HEK293 (cell line): ENCODE results near the gene SLC2A4.

Experiments used
- BCL11B ChIP-seq: fragments of 450-650 bp; formaldehyde crosslinking; IDR thresholded peaks from 2 replicates; pipeline ENCODE4 v1.5.1; 2016; ENCODE audit warnings: low read depth, missing biosample characterization, missing genetic modification characterization
- GLI4 ChIP-seq: fragments of 450-650 bp; formaldehyde crosslinking; IDR thresholded peaks from 2 replicates; pipeline ENCODE4 v1.5.1; 2016; ENCODE audit warnings: missing biosample characterization, missing genetic modification characterization
- GLIS2 ChIP-seq: fragments of 450-650 bp; formaldehyde crosslinking; IDR thresholded peaks from 2 replicates; pipeline ENCODE4 v1.5.1; 2016; ENCODE audit warnings: missing biosample characterization, missing genetic modification characterization
- KLF17 ChIP-seq: fragments of 450-650 bp; formaldehyde crosslinking; IDR thresholded peaks from 2 replicates; pipeline ENCODE4 v1.5.1; 2016; ENCODE audit warnings: missing biosample characterization, missing genetic modification characterization
- KLF8 ChIP-seq: fragments of 450-650 bp; formaldehyde crosslinking; IDR thresholded peaks from 2 replicates; pipeline ENCODE4 v1.5.1; 2016; ENCODE audit warnings: missing biosample characterization, missing genetic modification characterization
- OVOL3 ChIP-seq: fragments of 450-650 bp; formaldehyde crosslinking; IDR thresholded peaks from 2 replicates; pipeline ENCODE4 v1.5.1; 2016; ENCODE audit warnings: missing biosample characterization, missing genetic modification characterization
- PATZ1 ChIP-seq: fragments of 450-650 bp; formaldehyde crosslinking; IDR thresholded peaks from 2 replicates; pipeline ENCODE4 v1.5.1; 2016; ENCODE audit warnings: missing biosample characterization, missing genetic modification characterization
- PRDM10 ChIP-seq: fragments of 450-650 bp; formaldehyde crosslinking; IDR thresholded peaks from 2 replicates; pipeline ENCODE4 v1.5.1; 2016; ENCODE audit warnings: missing biosample characterization, missing genetic modification characterization
- ZBTB10 ChIP-seq: fragments of 450-650 bp; formaldehyde crosslinking; IDR thresholded peaks from 2 replicates; pipeline ENCODE4 v1.5.1; 2016; ENCODE audit warnings: missing biosample characterization, missing genetic modification characterization
- ZBTB20 ChIP-seq: fragments of 450-650 bp; formaldehyde crosslinking; IDR thresholded peaks from 2 replicates; pipeline ENCODE4 v1.5.1; 2016; ENCODE audit warnings: missing biosample characterization, missing genetic modification characterization
- ZBTB26 ChIP-seq: fragments of 450-650 bp; formaldehyde crosslinking; optimal IDR thresholded peaks from 2 replicates; pipeline ENCODE3; 2016; ENCODE audit warnings: missing biosample characterization, mild to moderate bottlenecking, missing genetic modification characterization
- ZFP37 ChIP-seq: fragments of 450-650 bp; formaldehyde crosslinking; IDR thresholded peaks from 2 replicates; pipeline ENCODE4 v1.5.1; 2016; ENCODE audit warnings: missing biosample characterization, missing genetic modification characterization
- ZNF121 ChIP-seq: fragments of 450-650 bp; formaldehyde crosslinking; IDR thresholded peaks from 2 replicates; pipeline ENCODE4 v1.5.1; 2016; ENCODE audit warnings: missing biosample characterization, missing genetic modification characterization
- ZNF146 ChIP-seq: fragments of 450-650 bp; formaldehyde crosslinking; IDR thresholded peaks from 2 replicates; pipeline ENCODE4 v1.5.1; 2016; ENCODE audit warnings: missing biosample characterization, missing genetic modification characterization
- ZNF202 ChIP-seq: fragments of 450-650 bp; formaldehyde crosslinking; IDR thresholded peaks from 2 replicates; pipeline ENCODE4 v1.5.1; 2016; ENCODE audit warnings: missing biosample characterization, missing genetic modification characterization, borderline replicate concordance
- ZNF239 ChIP-seq: fragments of 450-650 bp; formaldehyde crosslinking; IDR thresholded peaks from 2 replicates; pipeline ENCODE4 v1.5.1; 2016; ENCODE audit warnings: missing biosample characterization, missing genetic modification characterization
- ZNF302 ChIP-seq: fragments of 450-650 bp; formaldehyde crosslinking; IDR thresholded peaks from 2 replicates; pipeline ENCODE4 v1.5.1; 2016; ENCODE audit warnings: missing biosample characterization, missing genetic modification characterization, low read depth
- ZNF404 ChIP-seq: fragments of 450-650 bp; formaldehyde crosslinking; IDR thresholded peaks from 2 replicates; pipeline ENCODE4 v1.5.1; 2017; ENCODE audit warnings: missing biosample characterization, missing genetic modification characterization
- ZNF488 ChIP-seq: fragments of 450-650 bp; formaldehyde crosslinking; IDR thresholded peaks from 2 replicates; pipeline ENCODE4 v1.5.1; 2016; ENCODE audit warnings: missing biosample characterization, missing genetic modification characterization
- ZNF548 ChIP-seq: fragments of 450-650 bp; formaldehyde crosslinking; IDR thresholded peaks from 2 replicates; pipeline ENCODE4 v1.5.1; 2016; ENCODE audit warnings: missing biosample characterization, missing genetic modification characterization
- ZNF555 ChIP-seq: fragments of 450-650 bp; formaldehyde crosslinking; conservative IDR thresholded peaks from 2 replicates; pipeline ENCODE4 v1.5.1; 2017; ENCODE audit warnings: missing biosample characterization, mild to moderate bottlenecking, missing genetic modification characterization, inconsistent platforms
- ZNF561 ChIP-seq: fragments of 450-650 bp; IDR thresholded peaks from 2 replicates; pipeline ENCODE4 v1.5.1; 2018; ENCODE audit warnings: missing biosample characterization, missing genetic modification characterization, borderline replicate concordance
- ZNF658 ChIP-seq: fragments of 450-650 bp; formaldehyde crosslinking; IDR thresholded peaks from 2 replicates; pipeline ENCODE4; 2016; ENCODE audit warnings: missing biosample characterization, missing genetic modification characterization
- ZNF660 ChIP-seq: fragments of 450-650 bp; IDR thresholded peaks from 2 replicates; pipeline ENCODE4 v1.5.1; 2018; ENCODE audit warnings: missing biosample characterization, mild to moderate bottlenecking, missing genetic modification characterization
- ZSCAN16 ChIP-seq: fragments of 450-650 bp; formaldehyde crosslinking; IDR thresholded peaks from 2 replicates; pipeline ENCODE4 v1.5.1; 2016; ENCODE audit warnings: missing biosample characterization, missing genetic modification characterization
- ZSCAN30 ChIP-seq: fragments of 450-650 bp; IDR thresholded peaks from 2 replicates; pipeline ENCODE4 v1.5.1; 2018; ENCODE audit warnings: missing biosample characterization, mild to moderate bottlenecking, missing genetic modification characterization, moderate library complexity
- ZXDB ChIP-seq: fragments of 450-650 bp; formaldehyde crosslinking; IDR thresholded peaks from 2 replicates; pipeline ENCODE4 v1.5.1; 2016; ENCODE audit warnings: missing biosample characterization, missing genetic modification characterization

Gene SLC2A4

GRCh38 chr17:7241783-7242716 lies 39.5 kb upstream of the SLC2A4 start, which contains the start of gene GABARAP (continued):
- TF ChIP-seq OVOL3 (no peak), GLI4 (no peak), ZNF146 (tag by site-specific recombination) (no peak), ZBTB10 (tag by site-specific recombination) (peak; percentile 88), ZNF660 (tag by site-specific recombination) (0 out of 2 replicates have a peak, but pooled peaks have one; percentile 44), ZNF302 (no peak), PRDM10 (no peak; the same call in 1 of the 2 replicates), ZXDB (tag by site-specific recombination) (no peak; the same call in 1 of the 2 replicates), ZFP37 (tag by site-specific recombination) (peak; percentile 84), ZNF561 (tag by site-specific recombination) (no peak), ZNF658 (tag by site-specific recombination) (no peak), ZNF555 (tag by site-specific recombination) (no peak), ZNF488 (tag by site-specific recombination) (no peak), BCL11B (peak; percentile 10; the same call in 1 of the 2 replicates), ZBTB26 (tag by site-specific recombination) (peak; percentile 89), GLIS2 (tag by site-specific recombination) (peak; percentile 98), ZNF548 (tag by site-specific recombination) (no peak), KLF8 (peak; percentile 72), KLF17 (tag by site-specific recombination) (peak; percentile 66; the same call in 1 of the 2 replicates), PATZ1 (peak; percentile 98), ZNF202 (no peak), ZSCAN30 (tag by site-specific recombination) (peak; percentile 49; the same call in 1 of the 2 replicates), ZNF239 (tag by site-specific recombination) (no peak), ZSCAN16 (tag by site-specific recombination) (no peak), ZBTB20 (tag by site-specific recombination) (peak; percentile 92), ZNF121 (no peak), ZNF404 (no peak)
